ENCODE measurements around the gene TAS2R40. TPM values are rescaled to one million over a fixed set of nuclear protein-coding genes. Genes with fewer than 3 reads are reported as not detected.
"Not testable (repeated sequence)": the region's sequence is repeated elsewhere in the genome, so short reads cannot be mapped to it uniquely, and the experiment has no call there.

Gene TAS2R40
- not detected for total RNA-seq

DNA sequence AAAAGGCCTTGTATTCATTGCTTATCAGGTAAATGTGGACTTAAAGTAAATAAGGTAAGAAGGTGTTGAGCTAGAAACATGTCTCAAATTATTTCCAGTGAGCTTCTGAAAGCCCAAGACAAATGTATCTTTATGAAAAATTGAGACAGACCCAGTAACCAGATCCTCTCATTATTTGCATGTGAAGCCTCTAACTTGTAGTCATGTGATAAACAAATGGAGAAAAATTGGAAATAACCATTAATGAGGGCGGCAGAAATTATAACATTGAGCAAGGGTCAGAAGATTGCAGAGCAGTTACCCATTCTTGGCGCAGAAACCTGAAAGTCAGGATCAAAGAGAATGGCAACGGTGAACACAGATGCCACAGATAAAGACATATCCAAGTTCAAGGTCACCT lies at the start of gene TAS2R40:
TSS of gene TAS2R40 (plus strand) at position 301 of the 400 bp plus-strand sequence. CDS start at position 343, 42 bp downstream.
- H3K4me3 ChIP-seq: no peak within 1 kb of the TSS
- no peak for TF ChIP-seq POLR2A (IDR thresholded peaks at IDR 0.05)
- TF ChIP-seq, protein P1, sequence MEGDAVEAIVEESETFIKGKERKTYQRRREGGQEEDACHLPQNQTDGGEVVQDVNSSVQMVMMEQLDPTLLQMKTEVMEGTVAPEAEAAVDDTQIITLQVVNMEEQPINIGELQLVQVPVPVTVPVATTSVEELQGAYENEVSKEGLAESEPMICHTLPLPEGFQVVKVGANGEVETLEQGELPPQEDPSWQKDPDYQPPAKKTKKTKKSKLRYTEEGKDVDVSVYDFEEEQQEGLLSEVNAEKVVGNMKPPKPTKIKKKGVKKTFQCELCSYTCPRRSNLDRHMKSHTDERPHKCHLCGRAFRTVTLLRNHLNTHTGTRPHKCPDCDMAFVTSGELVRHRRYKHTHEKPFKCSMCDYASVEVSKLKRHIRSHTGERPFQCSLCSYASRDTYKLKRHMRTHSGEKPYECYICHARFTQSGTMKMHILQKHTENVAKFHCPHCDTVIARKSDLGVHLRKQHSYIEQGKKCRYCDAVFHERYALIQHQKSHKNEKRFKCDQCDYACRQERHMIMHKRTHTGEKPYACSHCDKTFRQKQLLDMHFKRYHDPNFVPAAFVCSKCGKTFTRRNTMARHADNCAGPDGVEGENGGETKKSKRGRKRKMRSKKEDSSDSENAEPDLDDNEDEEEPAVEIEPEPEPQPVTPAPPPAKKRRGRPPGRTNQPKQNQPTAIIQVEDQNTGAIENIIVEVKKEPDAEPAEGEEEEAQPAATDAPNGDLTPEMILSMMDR (IDR thresholded peaks at IDR 0.05): no peak
- no peaks in the 10 kb centered on the region for H3K36me3 ChIP-seq
- intact Hi-C loops (cut with DNase I; ENCODE audit: low total_unique reads): no loop called here
- H3K27me3 ChIP-seq: no peaks in the 10 kb centered on the region
- DNase-seq: no peak
- no peaks in the 10 kb centered on the region for H3K4me1 ChIP-seq
- H3K9me3 ChIP-seq: no peaks in the 10 kb centered on the region
- H3K27ac ChIP-seq: no peak within 1 kb of the TSS

DNA sequence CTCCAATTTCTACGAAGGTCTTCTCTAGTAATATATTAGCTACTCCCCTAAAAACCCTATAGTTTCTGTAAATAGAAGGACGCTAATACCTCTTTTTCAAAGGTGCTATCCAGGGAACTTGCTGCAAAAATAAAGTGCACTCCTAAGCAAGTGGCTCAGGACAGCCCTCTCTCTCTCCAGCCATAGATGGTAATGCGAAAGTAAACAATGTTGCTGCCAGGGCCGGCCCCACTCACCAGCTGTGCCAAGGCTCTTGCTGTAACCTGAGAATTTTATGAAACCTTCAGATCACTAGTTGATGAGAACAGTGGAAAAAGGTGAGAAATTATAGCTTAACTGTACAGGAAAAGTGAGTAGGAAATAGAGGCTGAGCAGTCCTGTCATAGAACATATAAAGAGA lies 49.5 kb upstream of the TAS2R40 start:
- DNase-seq: peak in 1 of 2 donors; percentile 23
- no peak overlapping the region for H3K27ac ChIP-seq
- H3K27me3 ChIP-seq: no peaks in the 10 kb centered on the region
- intact Hi-C loops (cut with DNase I; ENCODE audit: low total_unique reads): no loop called here
- no peaks in the 10 kb centered on the region for H3K4me1 ChIP-seq
- H3K9me3 ChIP-seq: no peaks in the 10 kb centered on the region
- TF ChIP-seq POLR2A (IDR thresholded peaks at IDR 0.05): no peak
- TF ChIP-seq, protein P1 (IDR thresholded peaks at IDR 0.05): no peak
- H3K36me3 ChIP-seq: no peaks in the 10 kb centered on the region
- H3K4me3 ChIP-seq: peak overlapping the region in 1 of 2 donors; percentile 13

DNA sequence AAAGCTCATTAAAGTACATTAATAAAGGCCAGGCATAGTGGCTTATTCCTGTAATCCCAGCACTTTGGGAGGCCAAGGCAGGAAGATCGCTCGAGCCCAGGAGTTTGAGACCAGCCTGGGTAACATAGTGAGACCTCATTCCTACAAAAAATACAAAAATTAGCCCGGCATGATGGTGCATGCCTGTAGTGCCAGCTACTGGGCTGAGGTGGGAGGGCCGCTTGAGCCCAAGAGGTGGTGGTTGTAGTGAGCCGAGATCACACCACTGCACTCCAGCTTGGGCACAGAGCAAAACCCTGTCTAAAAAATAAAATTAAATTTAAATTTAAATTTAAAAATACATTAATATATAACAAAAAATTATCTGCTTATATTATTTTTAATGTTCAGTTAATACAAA lies 45.7 kb upstream of the TAS2R40 start:
- H3K9me3 ChIP-seq: no peaks in the 10 kb centered on the region
- no peaks in the 10 kb centered on the region for H3K4me1 ChIP-seq
- H3K36me3 ChIP-seq: no peaks in the 10 kb centered on the region
- TF ChIP-seq, protein P1 (IDR thresholded peaks at IDR 0.05): no peak
- TF ChIP-seq POLR2A (IDR thresholded peaks at IDR 0.05): no peak
- intact Hi-C loops (cut with DNase I; ENCODE audit: low total_unique reads): no loop called here
- H3K4me3 ChIP-seq: no peak overlapping the region
- DNase-seq: no peak
- H3K27ac ChIP-seq: no peak overlapping the region
- no peaks in the 10 kb centered on the region for H3K27me3 ChIP-seq

DNA sequence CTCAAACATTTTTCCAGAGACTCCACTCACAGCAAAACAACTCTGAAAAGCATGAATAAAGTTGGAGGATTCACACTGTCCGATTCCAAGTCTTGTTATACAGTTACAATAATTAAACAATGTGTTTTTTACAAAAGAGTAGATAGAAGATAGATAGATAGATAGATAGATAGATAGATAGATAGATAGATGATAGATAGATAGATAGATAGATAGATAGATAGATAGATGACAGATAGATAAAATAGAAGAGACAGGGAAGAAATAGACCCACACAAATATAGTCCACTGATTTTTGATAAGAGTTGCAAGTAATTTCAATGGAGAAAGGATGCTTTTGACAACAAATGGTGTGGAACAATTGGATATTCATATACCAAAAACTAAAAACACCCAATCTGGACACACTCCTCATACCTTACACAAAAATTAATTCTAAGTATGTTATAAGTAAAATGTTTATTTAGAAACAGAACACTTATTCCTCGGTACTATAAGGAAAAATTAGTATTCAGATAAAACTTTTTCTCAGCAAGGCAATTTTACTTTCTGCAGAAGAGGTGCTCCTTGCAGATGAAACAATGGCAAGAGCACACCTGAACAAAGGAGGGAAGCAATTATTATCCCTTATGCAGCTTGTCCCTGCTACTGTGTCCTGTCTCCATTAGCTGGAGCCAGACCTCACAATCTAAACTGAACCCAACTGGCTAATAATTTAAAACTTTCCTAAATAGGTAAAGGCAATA lies 44.3 kb upstream of the TAS2R40 start:
- TF ChIP-seq POLR2A (IDR thresholded peaks at IDR 0.05): no peak
- TF ChIP-seq, protein P1 (IDR thresholded peaks at IDR 0.05): no peak
- H3K27ac ChIP-seq: no peak overlapping the region
- H3K4me3 ChIP-seq: no peak overlapping the region
- H3K9me3 ChIP-seq: no peaks in the 10 kb centered on the region
- no peaks in the 10 kb centered on the region for H3K27me3 ChIP-seq
- intact Hi-C loops (cut with DNase I; ENCODE audit: low total_unique reads): no loop called here
- no peaks in the 10 kb centered on the region for H3K4me1 ChIP-seq
- no peak for DNase-seq
- no peaks in the 10 kb centered on the region for H3K36me3 ChIP-seq

DNA sequence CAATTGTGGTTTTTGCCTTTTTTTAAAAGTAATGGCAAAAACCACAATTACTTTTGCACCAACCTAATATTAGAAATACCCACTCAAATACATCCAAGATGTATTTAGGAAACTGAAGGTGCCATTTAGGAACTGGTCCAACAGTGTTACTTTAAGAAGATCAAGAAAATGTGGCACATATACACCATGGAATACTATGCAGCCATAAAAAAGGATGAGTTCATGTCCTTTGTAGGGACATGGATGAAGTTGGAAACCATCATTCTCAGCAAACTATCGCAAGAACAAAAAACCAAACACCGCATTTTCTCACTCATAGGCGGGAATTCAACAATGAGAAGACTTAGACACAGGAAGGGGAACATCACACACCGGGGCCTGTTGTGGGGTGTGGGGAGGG lies 41.1 kb upstream of the TAS2R40 start:
- H3K27me3 ChIP-seq; DNase-seq; H3K4me1 ChIP-seq; H3K36me3 ChIP-seq; H3K27ac ChIP-seq; intact Hi-C loops (cut with DNase I; ENCODE audit: low total_unique reads); H3K4me3 ChIP-seq; H3K9me3 ChIP-seq: not testable (repeated sequence)

Data from uterus (tissue), 4 donors.